B cell (primary cell): Measurements from ENCODE around the gene NLRC5.

Experiments
- EZH2 ChIP-seq: IDR thresholded peaks from 2 replicates; pipeline ENCODE4 v1.6.1; 2012; ENCODE audit warnings: borderline replicate concordance, low read depth, mild to moderate bottlenecking, moderate library complexity, low read length; ENCODE audit not compliant: insufficient read depth, poor library complexity, severe bottlenecking
- TF ChIP-seq, protein P1 (sequence below): fragments of 200-600 bp; IDR thresholded peaks from one replicate; pipeline ENCODE4 v1.8.0; 2022; ENCODE audit warnings: antibody characterized with exemption, mild to moderate bottlenecking

DNA sequence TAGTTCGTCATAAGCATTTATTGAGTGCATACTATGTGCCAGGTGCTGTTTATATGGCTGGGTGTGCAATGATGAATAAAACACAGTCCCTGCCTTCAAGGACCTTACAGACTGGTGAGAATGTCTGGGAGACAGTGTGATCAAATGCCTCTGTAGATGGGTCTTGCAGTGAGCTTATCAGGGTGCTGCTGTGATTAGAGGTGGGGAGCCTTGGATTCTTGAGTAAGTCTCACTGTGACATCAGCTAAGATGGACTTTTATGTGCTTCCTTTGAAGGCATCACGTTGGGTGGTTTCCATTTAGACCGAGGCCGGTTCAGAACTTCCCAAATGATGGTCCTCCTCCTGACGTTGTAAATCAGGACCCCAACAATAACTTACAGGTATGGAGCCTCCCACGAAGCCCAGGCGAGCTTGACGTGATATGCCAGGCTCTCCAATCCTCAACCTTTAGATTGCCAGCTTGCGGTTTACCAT is 47.5 kb upstream of the NLRC5 start:
- TF ChIP-seq, protein P1, sequence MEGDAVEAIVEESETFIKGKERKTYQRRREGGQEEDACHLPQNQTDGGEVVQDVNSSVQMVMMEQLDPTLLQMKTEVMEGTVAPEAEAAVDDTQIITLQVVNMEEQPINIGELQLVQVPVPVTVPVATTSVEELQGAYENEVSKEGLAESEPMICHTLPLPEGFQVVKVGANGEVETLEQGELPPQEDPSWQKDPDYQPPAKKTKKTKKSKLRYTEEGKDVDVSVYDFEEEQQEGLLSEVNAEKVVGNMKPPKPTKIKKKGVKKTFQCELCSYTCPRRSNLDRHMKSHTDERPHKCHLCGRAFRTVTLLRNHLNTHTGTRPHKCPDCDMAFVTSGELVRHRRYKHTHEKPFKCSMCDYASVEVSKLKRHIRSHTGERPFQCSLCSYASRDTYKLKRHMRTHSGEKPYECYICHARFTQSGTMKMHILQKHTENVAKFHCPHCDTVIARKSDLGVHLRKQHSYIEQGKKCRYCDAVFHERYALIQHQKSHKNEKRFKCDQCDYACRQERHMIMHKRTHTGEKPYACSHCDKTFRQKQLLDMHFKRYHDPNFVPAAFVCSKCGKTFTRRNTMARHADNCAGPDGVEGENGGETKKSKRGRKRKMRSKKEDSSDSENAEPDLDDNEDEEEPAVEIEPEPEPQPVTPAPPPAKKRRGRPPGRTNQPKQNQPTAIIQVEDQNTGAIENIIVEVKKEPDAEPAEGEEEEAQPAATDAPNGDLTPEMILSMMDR = no peak
- TF ChIP-seq EZH2 = no peak
